Right lung (tissue), 5 donors: ENCODE measurements around the gene TACR2. TPM values are rescaled to one million over a fixed set of nuclear protein-coding genes. Genes with fewer than 3 reads are reported as not detected.

Source experiments
- polyA plus RNA-seq, 5 donors: library from polyadenylated mRNA; unstranded; fragments of 120-200 nt; gene quantifications; one replicate each; pipeline versions ENCODE4 v1.2.1 to v1.2.3, GENCODE V29; 2013; ENCODE audit warnings: inconsistent platforms in 1 of 5, low replicate concordance in 1 of 5; ENCODE audit not compliant: insufficient read length in 5 of 5, insufficient read depth in 1 of 5

Gene TACR2
- polyA plus RNA-seq, 5 donors: 0.45 to 1.0 (median 0.57) TPM

Other genes with a start within 250 kb of the TACR2 start
- 10 to 100 TPM; 35.1 to 43.3 (median 40.8) TPM for gene SUPV3L1, start 236.7 kb downstream of the TACR2 start, polyA plus RNA-seq
- 1 to 10 TPM; 1.1 to 5.5 (median 3.4) TPM for gene HKDC1, start 196.6 kb downstream of the TACR2 start, polyA plus RNA-seq
- gene HK1, start 138.4 kb downstream of the TACR2 start, polyA plus RNA-seq: 10 to 100 TPM; 45.5 to 62.7 (median 53.4) TPM
- 10 to 100 TPM; 37.9 to 44.7 (median 43.1) TPM for gene TSPAN15, start 34.5 kb upstream of the TACR2 start, polyA plus RNA-seq
- under 1 TPM in 3 of 5 donors, not detected in 2; 0.12 to 0.17 (median 0.13) TPM for gene NEUROG3, start 156.5 kb upstream of the TACR2 start, polyA plus RNA-seq
- gene FAM241B, start 213.3 kb upstream of the TACR2 start, polyA plus RNA-seq: 1 to 10 TPM; 6.8 to 8.9 (median 7.4) TPM